ENCODE measurements around the gene PRDM11.

DNA sequence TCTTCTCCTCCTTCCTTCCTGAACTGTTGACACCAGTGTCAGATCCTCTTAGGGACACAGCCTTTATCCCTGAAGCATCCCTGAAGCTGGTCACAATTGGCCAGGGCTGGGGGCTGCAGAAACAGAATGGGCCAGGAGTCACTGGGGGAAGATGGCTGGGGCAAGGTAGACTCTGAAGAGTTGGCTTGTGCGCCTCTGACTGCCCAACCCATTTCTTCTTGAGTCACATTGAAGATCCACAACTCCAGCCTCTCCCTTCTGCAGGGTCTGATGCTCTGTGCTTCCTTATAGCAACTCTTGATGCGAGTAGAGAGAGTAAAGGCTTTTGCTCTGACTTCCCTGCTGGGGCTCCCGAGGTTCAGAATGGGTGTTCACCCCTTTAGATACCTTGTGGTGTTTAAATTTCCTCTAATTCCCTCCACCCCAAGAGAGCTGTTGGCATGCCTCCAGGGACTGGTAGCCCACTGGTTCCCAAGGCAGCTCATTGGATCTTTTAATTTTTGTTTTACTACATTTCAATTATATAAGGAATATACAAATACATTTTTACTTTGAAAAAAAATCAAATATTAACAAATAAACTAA, 13.4 kb downstream of the PRDM11 start:
- no peak for TF ChIP-seq POLR2A (IDR thresholded peaks at IDR 0.05)
- TF ChIP-seq, protein P1, sequence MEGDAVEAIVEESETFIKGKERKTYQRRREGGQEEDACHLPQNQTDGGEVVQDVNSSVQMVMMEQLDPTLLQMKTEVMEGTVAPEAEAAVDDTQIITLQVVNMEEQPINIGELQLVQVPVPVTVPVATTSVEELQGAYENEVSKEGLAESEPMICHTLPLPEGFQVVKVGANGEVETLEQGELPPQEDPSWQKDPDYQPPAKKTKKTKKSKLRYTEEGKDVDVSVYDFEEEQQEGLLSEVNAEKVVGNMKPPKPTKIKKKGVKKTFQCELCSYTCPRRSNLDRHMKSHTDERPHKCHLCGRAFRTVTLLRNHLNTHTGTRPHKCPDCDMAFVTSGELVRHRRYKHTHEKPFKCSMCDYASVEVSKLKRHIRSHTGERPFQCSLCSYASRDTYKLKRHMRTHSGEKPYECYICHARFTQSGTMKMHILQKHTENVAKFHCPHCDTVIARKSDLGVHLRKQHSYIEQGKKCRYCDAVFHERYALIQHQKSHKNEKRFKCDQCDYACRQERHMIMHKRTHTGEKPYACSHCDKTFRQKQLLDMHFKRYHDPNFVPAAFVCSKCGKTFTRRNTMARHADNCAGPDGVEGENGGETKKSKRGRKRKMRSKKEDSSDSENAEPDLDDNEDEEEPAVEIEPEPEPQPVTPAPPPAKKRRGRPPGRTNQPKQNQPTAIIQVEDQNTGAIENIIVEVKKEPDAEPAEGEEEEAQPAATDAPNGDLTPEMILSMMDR (IDR thresholded peaks at IDR 0.05) = no peak
- no peak for TF ChIP-seq POLR2AphosphoS5 (IDR thresholded peaks at IDR 0.05; ENCODE audit: insufficient read depth in 1 of 2, low read depth in 1 of 2)

Measured in vagina (tissue), 2 donors.